ENCODE results near the gene CACNB1.

The CACNB1 gene

GRCh38 chr17:39200957-39201510, 3.6 kb upstream of the CACNB1 start:
- DNase-seq (ENCODE audit: low read depth in 2 of 2), result no peak

DNA sequence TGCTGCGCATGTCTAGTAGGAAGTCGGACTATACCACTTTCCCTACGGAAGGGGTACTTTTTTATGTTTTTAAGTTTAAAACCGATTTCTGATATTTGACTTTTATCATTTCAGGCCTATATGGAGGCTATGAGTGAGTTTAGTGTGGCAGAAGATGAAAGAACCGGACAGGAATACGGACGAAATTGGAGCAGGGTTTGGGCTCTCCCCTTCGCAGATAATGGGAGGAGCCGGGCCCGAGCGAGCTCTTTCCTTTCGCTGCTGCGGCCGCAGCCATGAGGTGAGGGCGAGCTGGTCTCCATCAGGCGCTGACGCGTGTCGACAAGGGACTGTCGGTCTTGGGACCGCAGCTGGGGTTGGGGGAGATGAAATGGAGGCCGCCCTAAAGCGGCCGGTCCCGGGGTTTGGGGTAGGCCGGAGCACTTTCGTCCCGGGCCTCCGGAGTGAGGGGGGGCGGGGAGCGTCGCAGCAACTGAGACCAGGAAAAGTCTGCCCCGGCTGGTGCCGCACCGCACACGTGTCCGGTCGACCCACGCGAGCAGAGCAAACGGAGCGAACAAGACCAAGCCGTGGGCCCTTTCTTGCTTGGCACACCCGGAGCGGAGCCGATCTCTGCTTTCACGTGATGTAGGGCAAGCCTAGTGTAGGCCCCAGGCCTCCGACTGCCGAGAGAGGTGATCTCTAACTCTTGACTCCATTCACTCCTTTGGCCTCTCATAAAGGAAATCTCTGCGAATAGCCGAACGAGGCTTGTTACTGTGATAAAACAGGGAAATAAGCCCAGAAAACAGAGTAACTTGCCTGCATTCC, 2.8 kb upstream of the CACNB1 start, which contains the start of gene RPL19:
Gene RPL19, plus strand, starts transcription at position 214 of the 810 bp plus-strand sequence. Its CDS starts 62 bp downstream, at position 276.
- DNase-seq (ENCODE audit: low read depth in 2 of 2), result peak; percentile 64 to 70

DNA sequence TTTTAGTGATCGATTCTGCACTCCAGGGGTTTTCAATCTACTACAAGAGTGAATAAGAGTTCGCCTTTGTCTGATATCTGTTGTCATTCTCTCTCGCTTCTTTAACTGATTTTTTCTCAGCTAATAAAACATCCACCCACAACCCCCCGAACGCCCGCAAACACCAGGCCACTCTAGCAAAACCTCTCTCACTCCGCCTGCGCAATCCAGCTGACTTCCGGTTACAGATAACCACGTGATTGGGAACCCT, 2.3 kb upstream of the CACNB1 start:
- peak; percentile 79 to 80 for DNase-seq (ENCODE audit: low read depth in 2 of 2)

GRCh38 chr17:39198186-39198566, 707 bp upstream of the CACNB1 start:
- DNase-seq (ENCODE audit: low read depth in 2 of 2), result no peak

DNA sequence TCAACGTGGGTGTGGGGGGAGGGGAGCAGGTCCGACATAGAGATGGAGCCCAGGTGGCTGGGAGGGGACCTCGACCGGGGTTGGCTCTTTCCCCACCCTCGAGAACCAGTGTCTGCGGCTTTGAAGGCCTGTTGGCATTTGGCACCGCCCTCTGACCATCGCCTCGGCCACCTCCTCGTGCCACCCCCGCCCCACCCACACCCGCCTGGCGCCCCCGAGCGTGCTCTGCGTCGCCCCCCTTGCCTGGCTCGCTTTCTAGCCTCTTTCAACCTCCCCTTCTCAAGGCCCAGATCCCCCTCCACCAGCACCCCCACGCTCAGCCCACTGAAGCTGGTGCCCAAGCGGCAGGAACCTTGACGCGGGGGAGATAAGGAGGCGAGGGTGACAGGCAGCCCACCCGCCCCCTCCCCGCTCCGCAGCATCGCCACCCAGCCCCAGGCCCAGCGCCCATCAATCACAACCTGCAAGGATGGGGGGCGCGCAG, 619 bp downstream of the CACNB1 start:
- DNase-seq (ENCODE audit: low read depth in 2 of 2), result no peak

DNA sequence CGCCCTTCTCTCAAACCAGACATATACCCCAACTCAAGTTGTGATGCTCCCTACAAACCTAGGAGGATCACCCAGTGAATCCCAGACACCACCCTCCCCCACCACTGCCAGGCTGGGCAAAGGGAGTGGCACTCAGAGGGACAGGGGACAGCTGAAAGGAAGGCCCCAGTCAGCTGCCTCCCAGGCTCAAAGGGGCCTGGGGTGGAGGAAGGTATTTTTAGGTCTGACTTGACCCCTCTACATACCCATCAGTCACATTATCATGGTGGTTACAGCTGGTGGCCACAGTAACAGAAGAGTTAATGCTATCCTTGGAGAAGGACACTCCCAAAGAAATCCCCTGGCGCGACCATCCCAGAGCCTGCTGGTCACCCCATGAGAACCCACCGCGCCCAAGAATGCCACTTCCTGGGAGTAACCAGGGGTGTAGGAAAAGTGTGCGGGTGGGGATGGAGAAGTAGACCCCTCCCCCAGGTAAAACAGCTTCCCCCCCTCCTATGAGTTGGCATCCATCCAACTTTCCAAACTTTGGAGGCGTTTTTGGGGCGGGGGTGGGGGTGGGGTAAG, 1.1 kb downstream of the CACNB1 start:
- DNase-seq (ENCODE audit: low read depth in 2 of 2), result no peak

DNA sequence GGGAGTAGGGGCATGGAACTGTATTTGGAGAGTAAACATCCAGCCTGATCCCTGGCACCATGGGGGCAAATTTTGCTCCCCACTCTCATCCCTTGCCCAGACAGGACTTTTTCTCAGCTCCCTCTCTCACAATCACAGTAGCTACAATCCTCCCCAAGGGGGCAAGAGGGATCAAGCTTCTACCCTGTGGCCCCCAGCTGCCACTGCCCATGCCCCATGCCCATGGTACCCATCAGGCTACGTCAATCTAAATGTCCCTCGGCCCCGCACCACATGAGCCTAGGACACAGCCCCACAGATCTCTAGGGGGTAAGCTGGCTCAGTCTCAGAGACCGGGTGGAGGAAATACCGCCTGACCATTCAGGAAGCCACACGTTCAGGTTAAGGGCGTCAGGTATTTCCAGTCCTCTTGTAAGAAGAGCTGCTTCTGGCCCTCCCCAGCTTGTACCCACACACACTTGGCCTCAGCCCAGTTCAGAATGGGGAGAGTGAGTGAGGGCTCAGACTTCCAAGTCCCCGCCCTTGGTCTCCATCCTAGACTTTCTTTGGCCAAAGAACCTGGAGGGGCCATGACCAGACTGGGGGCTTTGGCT, 1.8 kb downstream of the CACNB1 start:
- no peak for DNase-seq (ENCODE audit: low read depth in 2 of 2)

GRCh38 chr17:39194985-39195524, 2.4 kb downstream of the CACNB1 start:
- DNase-seq (ENCODE audit: low read depth in 2 of 2), result no peak

DNA sequence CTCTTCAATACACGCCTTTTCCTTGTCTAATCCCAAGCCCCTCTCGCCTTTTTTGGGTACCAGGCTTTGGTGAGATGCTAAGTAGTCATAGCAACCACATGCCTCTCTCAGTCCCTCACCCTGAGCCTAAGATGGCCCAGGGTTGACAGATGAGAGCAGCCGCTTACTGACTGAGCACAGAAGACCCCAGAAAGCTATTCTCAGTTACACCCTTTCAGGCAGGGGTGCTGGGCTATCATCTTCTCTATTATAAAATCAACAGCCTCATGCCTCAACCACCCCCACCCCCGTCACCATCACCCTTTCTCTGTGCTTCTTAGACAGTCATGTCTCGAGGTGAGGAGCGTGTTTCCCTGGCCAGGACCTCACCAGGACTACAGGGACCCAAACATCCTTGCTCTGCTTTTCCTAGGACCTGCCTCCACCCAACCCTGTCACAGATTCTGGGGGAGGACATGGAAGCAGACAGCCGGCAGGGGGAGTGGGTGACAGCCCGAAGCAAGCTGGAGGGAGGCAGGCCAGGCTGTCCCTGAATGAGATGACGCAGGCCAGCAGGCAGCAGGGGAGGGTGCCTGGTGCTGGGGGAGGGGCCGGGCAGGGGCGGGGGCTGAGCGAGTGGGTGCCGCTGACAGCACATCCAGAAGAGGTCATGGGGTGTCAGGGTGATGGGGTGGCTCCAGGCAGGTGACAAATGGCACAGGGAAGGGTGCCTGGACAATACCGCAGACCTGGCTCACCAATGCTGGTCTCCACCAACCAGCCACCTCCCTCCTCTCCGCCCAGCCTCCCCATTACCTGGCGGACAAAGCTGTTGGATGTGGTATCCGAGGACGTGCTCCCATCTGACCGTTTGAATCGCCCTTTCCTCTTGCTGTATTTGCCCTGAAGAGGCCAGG, 3.1 kb downstream of the CACNB1 start:
- no peak for DNase-seq (ENCODE audit: low read depth in 2 of 2)

DNA sequence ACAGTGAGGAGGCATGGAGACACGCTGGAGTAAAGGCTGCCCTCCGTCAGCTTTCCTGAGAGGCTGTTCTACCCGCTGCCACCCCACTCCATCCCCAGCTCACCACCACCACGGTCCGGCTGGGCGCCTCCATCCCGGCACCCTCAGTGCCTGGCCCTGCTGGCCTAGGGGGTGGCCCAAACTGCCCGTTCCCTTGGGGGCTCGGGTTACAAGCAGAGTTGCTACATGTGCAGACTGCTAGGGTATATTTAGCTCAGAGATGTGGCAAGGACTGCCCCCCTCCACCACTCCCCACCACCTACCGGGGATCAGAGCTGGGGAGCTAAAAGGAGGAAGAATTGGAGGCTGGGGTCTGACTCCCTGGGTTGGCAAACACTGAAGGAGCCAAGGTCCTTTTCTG, 4.1 kb downstream of the CACNB1 start:
- DNase-seq (ENCODE audit: low read depth in 2 of 2), result no peak

- DNase-seq (ENCODE audit: low read depth in 2 of 2), result no peak
Observed at GRCh38 chr17:39192901-39193300, 4.6 kb downstream of the CACNB1 start.

- DNase-seq (ENCODE audit: low read depth in 2 of 2), result no peak
Observed at GRCh38 chr17:39191750-39192510, 5.5 kb downstream of the CACNB1 start.

DNA sequence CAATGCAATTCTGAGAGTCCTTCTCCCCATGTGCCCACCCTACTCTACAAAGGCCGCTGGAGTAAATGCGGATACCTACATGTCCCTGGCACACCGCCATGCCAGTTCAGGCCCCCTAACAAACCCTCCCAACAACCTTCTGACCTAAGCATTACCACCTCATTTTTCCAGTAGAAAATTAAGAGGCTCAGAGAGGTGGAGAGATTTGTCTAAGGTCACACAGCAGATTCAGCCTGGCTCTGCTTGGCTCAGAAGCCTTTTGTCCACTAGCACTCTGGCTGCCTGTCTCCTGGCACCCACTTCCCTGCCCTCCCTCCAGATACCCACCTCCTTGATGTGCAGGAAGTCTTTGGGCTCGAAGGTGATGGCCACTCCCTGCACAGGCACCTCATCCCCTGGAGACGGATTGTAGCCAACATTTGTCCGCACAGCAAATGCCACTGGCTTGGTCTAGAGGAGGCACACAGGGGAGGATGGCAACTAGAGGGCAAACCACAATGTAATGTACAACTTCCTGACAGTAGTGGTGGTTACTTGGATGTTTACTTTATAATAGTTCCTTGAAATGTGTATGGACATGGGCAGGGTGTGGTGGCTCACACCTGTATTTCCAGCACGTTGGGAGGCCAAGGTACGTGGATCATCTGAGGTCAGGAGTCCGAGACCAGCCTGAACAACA, 10.2 kb downstream of the CACNB1 start:
- no peak for DNase-seq (ENCODE audit: low read depth in 2 of 2)

GRCh38 chr17:39186481-39187002, 10.9 kb downstream of the CACNB1 start:
- no peak for DNase-seq (ENCODE audit: low read depth in 2 of 2)

GRCh38 chr17:39183720-39184119, 13.7 kb downstream of the CACNB1 start:
- DNase-seq (ENCODE audit: low read depth in 2 of 2), result no peak

DNA sequence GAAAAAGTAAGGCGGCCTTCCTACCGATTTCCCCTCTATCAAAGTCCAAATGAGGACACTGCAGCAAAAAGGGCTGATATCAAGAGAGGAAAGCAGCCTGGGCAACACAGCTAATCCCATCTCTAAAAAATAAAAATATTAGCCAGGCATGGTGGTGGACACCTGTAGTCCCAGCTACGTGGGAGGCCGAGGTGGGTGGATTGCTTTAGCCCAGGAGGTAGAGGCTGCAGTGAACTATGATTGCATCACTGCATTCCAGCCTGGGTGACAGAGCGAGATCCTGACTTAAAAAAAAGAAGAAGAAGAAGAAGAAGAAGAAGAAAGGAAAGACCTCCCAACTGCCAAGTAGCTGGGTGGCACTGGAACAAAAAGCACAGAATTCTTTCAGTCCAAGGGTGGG, 14.4 kb downstream of the CACNB1 start:
- DNase-seq (ENCODE audit: low read depth in 2 of 2), result no peak

DNA sequence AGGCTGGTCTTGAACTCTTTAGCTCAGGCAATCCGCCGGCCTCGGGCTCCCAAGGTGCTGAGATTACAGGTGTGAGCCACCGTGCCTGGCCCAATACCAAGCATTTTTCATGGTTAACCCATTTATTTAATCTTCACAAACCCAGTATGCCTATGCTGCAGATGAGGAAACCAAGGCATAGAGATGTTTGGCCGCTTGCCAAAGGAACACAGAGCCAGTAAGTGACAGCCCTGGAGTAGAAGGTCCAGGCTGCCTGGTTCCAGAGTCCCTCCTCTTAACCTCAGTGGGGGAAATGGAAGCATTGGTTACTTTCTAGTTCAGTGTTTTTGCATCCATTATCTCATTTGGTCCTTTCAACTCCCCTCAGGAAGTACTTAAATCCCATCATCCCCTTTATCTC, 16.2 kb downstream of the CACNB1 start:
- DNase-seq (ENCODE audit: low read depth in 2 of 2), result no peak

DNA sequence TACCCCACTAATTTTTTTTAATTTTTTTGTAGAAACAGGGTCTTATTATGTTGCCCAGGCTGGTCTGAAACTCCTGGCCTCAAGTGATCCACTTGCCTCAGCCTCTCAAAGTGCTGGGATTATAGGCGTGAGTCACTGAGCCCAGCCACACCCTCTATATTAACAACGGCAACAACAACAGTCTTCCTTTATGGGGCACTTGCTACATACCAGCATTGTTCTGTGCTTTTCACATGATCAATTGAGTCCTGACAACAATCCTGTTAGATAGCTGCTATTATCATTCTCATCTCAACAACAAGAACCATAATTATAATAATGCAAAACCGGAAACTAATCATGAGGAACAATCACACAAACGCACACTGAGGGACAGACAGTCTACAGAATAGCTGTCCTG, 18.9 kb downstream of the CACNB1 start:
- DNase-seq (ENCODE audit: low read depth in 2 of 2), result no peak

- no peak for DNase-seq (ENCODE audit: low read depth in 2 of 2)
Observed at GRCh38 chr17:39177256-39177655, 20.2 kb downstream of the CACNB1 start.

- DNase-seq (ENCODE audit: low read depth in 2 of 2), result no peak
Observed at GRCh38 chr17:39175695-39176093, 21.8 kb downstream of the CACNB1 start.

All from activated CD4-positive, alpha-beta T cell treated with anti-CD3 and anti-CD28 coated beads for 24 hours (primary cell).